HEK293 (cell line): ENCODE data around the gene DMAC2L.
A peak's percentile ranks its signal among the peaks of the same experiment; 100 is the strongest.

Experiments used
- FEZF1 ChIP-seq: fragments of 450-650 bp; formaldehyde crosslinking; IDR thresholded peaks from 2 replicates; pipeline ENCODE4 v1.5.1; 2016; ENCODE audit warnings: missing biosample characterization, missing genetic modification characterization
- GLIS1 ChIP-seq: fragments of 450-650 bp; formaldehyde crosslinking; IDR thresholded peaks from 2 replicates; pipeline ENCODE4 v1.5.1; 2016; ENCODE audit warnings: missing biosample characterization, missing genetic modification characterization
- GLIS2 ChIP-seq: fragments of 450-650 bp; formaldehyde crosslinking; IDR thresholded peaks from 2 replicates; pipeline ENCODE4 v1.5.1; 2016; ENCODE audit warnings: missing biosample characterization, missing genetic modification characterization
- HOXA7 ChIP-seq: sonication (generic); formaldehyde crosslinking; IDR thresholded peaks from 2 replicates; pipeline ENCODE4 v1.8.1; 2022; ENCODE audit warnings: missing genetic modification reagents, borderline replicate concordance
- MZF1 ChIP-seq: fragments of 450-650 bp; formaldehyde crosslinking; IDR thresholded peaks from 2 replicates; pipeline ENCODE4 v1.5.1; 2017; ENCODE audit warnings: missing biosample characterization, missing genetic modification characterization, borderline replicate concordance
- SCRT2 ChIP-seq: fragments of 450-650 bp; formaldehyde crosslinking; IDR thresholded peaks from 2 replicates; pipeline ENCODE4 v1.5.1; 2016; ENCODE audit warnings: missing biosample characterization, missing genetic modification characterization
- ZBTB7A ChIP-seq: fragments of 450-650 bp; formaldehyde crosslinking; IDR thresholded peaks from 2 replicates; pipeline ENCODE4 v1.5.1; 2016; ENCODE audit warnings: low read depth, missing biosample characterization, missing genetic modification characterization
- ZEB2 ChIP-seq: fragments of 450-650 bp; formaldehyde crosslinking; IDR thresholded peaks from 2 replicates; pipeline ENCODE4 v1.5.1; 2016; ENCODE audit warnings: missing biosample characterization, missing genetic modification characterization
- ZFP41 ChIP-seq: fragments of 450-650 bp; formaldehyde crosslinking; IDR thresholded peaks from 2 replicates; pipeline ENCODE4 v1.5.1; 2016; ENCODE audit warnings: missing biosample characterization, missing genetic modification characterization, borderline replicate concordance
- ZIC2 ChIP-seq: fragments of 450-650 bp; formaldehyde crosslinking; IDR thresholded peaks from 2 replicates; pipeline ENCODE4 v1.5.1; 2016; ENCODE audit warnings: missing biosample characterization, missing genetic modification characterization
- ZNF138 ChIP-seq: fragments of 450-650 bp; formaldehyde crosslinking; IDR thresholded peaks from 2 replicates; pipeline ENCODE4 v1.5.1; 2016; ENCODE audit warnings: missing biosample characterization, missing genetic modification characterization, borderline replicate concordance
- ZNF24 ChIP-seq: fragments of 450-650 bp; formaldehyde crosslinking; IDR thresholded peaks from 2 replicates; pipeline ENCODE4 v1.5.1; 2016; ENCODE audit warnings: missing biosample characterization, missing genetic modification characterization
- ZNF302 ChIP-seq: fragments of 450-650 bp; formaldehyde crosslinking; IDR thresholded peaks from 2 replicates; pipeline ENCODE4 v1.5.1; 2016; ENCODE audit warnings: missing biosample characterization, missing genetic modification characterization, low read depth
- ZNF596 ChIP-seq: fragments of 450-650 bp; IDR thresholded peaks from 2 replicates; pipeline ENCODE4 v1.5.0; 2018; ENCODE audit warnings: missing biosample characterization, mild to moderate bottlenecking, missing genetic modification characterization, moderate library complexity
- ZNF660 ChIP-seq: fragments of 450-650 bp; IDR thresholded peaks from 2 replicates; pipeline ENCODE4 v1.5.1; 2018; ENCODE audit warnings: missing biosample characterization, mild to moderate bottlenecking, missing genetic modification characterization
- ZNF747 ChIP-seq: fragments of 450-650 bp; formaldehyde crosslinking; IDR thresholded peaks from 2 replicates; pipeline ENCODE4 v1.5.1; 2016; ENCODE audit warnings: missing biosample characterization, missing genetic modification characterization
- TF ChIP-seq, protein P1 (sequence below): fragments of 450-650 bp; formaldehyde crosslinking; IDR thresholded peaks from 2 replicates; pipeline ENCODE4 v1.5.1; 2016; ENCODE audit warnings: missing biosample characterization, missing genetic modification characterization, low read depth
- TF ChIP-seq, protein P2 (sequence below): fragments of 450-650 bp; IDR thresholded peaks from 2 replicates; pipeline ENCODE4 v1.5.1; 2018; ENCODE audit warnings: missing biosample characterization, mild to moderate bottlenecking, missing genetic modification characterization
- TF ChIP-seq, protein P3 (sequence below): fragments of 450-650 bp; formaldehyde crosslinking; conservative IDR thresholded peaks from 2 replicates; pipeline ENCODE4 v1.5.1; 2016; ENCODE audit warnings: low read depth, missing biosample characterization, missing genetic modification characterization
- TF ChIP-seq, protein P4 (sequence below): fragments of 450-650 bp; formaldehyde crosslinking; IDR thresholded peaks from 2 replicates; pipeline ENCODE4 v1.5.1; 2016; ENCODE audit warnings: missing biosample characterization, missing genetic modification characterization
- TF ChIP-seq, protein P5 (sequence below): fragments of 450-650 bp; formaldehyde crosslinking; IDR thresholded peaks from 2 replicates; pipeline ENCODE4 v1.5.1; 2017; ENCODE audit warnings: missing biosample characterization, missing genetic modification characterization
- TF ChIP-seq, protein P6 (sequence below): fragments of 450-650 bp; formaldehyde crosslinking; IDR thresholded peaks from 2 replicates; pipeline ENCODE4 v1.5.1; 2017; ENCODE audit warnings: missing biosample characterization, missing genetic modification characterization

DMAC2L gene

DNA sequence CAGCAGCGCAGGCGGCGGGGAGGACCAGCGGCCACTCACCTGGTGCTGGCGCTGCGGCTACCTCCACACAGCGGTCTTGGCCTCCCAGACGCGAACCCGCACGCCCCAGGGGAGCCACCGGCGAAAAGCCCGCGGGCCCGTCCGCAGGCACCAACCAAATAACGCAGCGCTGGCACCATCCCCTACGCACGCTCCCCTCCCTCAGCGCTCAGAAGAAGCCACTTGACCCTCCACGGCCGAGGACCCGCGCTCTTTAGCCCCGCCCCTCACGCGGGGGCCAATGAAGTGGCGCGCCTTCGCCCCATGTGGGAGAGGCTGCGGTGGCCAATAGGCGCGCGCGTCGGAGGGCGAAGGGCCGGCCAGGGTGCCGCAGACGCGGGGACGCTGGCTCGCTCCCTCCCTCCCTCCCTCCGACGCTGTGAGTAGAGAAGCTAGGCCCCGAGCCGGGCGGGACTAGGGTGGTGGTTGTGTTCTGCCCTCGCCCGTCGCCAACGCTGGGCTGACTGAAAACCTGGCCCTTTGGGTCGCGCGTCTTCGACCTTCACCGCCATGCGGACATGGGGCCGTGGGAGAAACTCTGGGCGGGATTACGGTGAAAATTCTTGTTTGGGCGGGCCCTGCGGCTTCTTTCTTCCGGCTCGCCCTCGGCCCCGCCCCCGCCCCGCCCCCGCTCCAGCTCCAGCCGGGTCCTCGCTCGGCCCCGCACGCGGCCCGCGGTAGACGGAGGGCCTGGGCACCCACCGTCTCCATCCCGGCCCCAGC lies at the start of gene DMAC2L, which contains the start of gene L2HGDH (continued):
- TF ChIP-seq, protein P1, sequence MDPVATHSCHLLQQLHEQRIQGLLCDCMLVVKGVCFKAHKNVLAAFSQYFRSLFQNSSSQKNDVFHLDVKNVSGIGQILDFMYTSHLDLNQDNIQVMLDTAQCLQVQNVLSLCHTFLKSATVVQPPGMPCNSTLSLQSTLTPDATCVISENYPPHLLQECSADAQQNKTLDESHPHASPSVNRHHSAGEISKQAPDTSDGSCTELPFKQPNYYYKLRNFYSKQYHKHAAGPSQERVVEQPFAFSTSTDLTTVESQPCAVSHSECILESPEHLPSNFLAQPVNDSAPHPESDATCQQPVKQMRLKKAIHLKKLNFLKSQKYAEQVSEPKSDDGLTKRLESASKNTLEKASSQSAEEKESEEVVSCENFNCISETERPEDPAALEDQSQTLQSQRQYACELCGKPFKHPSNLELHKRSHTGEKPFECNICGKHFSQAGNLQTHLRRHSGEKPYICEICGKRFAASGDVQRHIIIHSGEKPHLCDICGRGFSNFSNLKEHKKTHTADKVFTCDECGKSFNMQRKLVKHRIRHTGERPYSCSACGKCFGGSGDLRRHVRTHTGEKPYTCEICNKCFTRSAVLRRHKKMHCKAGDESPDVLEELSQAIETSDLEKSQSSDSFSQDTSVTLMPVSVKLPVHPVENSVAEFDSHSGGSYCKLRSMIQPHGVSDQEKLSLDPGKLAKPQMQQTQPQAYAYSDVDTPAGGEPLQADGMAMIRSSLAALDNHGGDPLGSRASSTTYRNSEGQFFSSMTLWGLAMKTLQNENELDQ (tag by site-specific recombination): no peak
- TF ChIP-seq SCRT2 (tag by site-specific recombination): no peak; the same call in 1 of the 2 replicates
- TF ChIP-seq HOXA7: no peak
- TF ChIP-seq ZNF24: no peak
- TF ChIP-seq ZIC2: peak; percentile 89
- TF ChIP-seq ZBTB7A (tag by site-specific recombination): no peak; the same call in 1 of the 2 replicates
- TF ChIP-seq, protein P2, sequence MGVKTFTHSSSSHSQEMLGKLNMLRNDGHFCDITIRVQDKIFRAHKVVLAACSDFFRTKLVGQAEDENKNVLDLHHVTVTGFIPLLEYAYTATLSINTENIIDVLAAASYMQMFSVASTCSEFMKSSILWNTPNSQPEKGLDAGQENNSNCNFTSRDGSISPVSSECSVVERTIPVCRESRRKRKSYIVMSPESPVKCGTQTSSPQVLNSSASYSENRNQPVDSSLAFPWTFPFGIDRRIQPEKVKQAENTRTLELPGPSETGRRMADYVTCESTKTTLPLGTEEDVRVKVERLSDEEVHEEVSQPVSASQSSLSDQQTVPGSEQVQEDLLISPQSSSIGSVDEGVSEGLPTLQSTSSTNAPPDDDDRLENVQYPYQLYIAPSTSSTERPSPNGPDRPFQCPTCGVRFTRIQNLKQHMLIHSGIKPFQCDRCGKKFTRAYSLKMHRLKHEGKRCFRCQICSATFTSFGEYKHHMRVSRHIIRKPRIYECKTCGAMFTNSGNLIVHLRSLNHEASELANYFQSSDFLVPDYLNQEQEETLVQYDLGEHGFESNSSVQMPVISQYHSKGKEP: no peak
- TF ChIP-seq ZNF596 (tag by site-specific recombination): no peak
- TF ChIP-seq ZNF660 (tag by site-specific recombination): no peak
- TF ChIP-seq MZF1: no peak; the same call in 1 of the 2 replicates
- TF ChIP-seq, protein P3, sequence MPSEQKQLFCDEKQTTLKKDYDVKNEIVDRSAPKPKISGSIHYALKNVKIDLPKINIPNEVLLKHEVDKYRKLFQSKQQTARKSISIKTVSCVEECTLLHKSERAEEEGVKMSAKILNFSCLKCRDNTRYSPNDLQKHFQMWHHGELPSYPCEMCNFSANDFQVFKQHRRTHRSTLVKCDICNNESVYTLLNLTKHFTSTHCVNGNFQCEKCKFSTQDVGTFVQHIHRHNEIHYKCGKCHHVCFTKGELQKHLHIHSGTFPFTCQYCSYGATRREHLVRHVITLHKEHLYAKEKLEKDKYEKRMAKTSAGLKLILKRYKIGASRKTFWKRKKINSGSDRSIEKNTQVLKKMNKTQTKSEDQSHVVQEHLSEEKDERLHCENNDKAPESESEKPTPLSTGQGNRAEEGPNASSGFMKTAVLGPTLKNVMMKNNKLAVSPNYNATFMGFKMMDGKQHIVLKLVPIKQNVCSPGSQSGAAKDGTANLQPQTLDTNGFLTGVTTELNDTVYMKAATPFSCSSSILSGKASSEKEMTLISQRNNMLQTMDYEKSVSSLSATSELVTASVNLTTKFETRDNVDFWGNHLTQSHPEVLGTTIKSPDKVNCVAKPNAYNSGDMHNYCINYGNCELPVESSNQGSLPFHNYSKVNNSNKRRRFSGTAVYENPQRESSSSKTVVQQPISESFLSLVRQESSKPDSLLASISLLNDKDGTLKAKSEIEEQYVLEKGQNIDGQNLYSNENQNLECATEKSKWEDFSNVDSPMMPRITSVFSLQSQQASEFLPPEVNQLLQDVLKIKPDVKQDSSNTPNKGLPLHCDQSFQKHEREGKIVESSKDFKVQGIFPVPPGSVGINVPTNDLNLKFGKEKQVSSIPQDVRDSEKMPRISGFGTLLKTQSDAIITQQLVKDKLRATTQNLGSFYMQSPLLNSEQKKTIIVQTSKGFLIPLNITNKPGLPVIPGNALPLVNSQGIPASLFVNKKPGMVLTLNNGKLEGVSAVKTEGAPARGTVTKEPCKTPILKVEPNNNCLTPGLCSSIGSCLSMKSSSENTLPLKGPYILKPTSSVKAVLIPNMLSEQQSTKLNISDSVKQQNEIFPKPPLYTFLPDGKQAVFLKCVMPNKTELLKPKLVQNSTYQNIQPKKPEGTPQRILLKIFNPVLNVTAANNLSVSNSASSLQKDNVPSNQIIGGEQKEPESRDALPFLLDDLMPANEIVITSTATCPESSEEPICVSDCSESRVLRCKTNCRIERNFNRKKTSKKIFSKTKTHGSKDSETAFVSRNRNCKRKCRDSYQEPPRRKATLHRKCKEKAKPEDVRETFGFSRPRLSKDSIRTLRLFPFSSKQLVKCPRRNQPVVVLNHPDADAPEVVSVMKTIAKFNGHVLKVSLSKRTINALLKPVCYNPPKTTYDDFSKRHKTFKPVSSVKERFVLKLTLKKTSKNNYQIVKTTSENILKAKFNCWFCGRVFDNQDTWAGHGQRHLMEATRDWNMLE: no peak
- no peak for TF ChIP-seq ZFP41 (tag by site-specific recombination)
- TF ChIP-seq, protein P4, sequence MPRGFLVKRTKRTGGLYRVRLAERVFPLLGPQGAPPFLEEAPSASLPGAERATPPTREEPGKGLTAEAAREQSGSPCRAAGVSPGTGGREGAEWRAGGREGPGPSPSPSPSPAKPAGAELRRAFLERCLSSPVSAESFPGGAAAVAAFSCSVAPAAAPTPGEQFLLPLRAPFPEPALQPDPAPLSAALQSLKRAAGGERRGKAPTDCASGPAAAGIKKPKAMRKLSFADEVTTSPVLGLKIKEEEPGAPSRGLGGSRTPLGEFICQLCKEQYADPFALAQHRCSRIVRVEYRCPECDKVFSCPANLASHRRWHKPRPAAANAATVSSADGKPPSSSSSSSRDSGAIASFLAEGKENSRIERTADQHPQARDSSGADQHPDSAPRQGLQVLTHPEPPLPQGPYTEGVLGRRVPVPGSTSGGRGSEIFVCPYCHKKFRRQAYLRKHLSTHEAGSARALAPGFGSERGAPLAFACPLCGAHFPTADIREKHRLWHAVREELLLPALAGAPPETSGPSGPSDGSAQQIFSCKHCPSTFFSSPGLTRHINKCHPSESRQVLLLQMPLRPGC (tag by site-specific recombination): no peak
- TF ChIP-seq, protein P5, sequence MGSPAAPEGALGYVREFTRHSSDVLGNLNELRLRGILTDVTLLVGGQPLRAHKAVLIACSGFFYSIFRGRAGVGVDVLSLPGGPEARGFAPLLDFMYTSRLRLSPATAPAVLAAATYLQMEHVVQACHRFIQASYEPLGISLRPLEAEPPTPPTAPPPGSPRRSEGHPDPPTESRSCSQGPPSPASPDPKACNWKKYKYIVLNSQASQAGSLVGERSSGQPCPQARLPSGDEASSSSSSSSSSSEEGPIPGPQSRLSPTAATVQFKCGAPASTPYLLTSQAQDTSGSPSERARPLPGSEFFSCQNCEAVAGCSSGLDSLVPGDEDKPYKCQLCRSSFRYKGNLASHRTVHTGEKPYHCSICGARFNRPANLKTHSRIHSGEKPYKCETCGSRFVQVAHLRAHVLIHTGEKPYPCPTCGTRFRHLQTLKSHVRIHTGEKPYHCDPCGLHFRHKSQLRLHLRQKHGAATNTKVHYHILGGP (tag by site-specific recombination): no peak
- TF ChIP-seq ZNF302 (tag by site-specific recombination): no peak
- peak; percentile 100 for TF ChIP-seq GLIS2 (tag by site-specific recombination)
- peak; percentile 93 for TF ChIP-seq GLIS1
- TF ChIP-seq ZNF138 (tag by site-specific recombination): no peak
- peak; percentile 60; the same call in 1 of the 2 replicates for TF ChIP-seq FEZF1 (tag by site-specific recombination)
- TF ChIP-seq, protein P6, sequence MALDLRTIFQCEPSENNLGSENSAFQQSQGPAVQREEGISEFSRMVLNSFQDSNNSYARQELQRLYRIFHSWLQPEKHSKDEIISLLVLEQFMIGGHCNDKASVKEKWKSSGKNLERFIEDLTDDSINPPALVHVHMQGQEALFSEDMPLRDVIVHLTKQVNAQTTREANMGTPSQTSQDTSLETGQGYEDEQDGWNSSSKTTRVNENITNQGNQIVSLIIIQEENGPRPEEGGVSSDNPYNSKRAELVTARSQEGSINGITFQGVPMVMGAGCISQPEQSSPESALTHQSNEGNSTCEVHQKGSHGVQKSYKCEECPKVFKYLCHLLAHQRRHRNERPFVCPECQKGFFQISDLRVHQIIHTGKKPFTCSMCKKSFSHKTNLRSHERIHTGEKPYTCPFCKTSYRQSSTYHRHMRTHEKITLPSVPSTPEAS (tag by site-specific recombination): 0 out of 2 replicates have a peak, but pooled peaks have one; percentile 13
- no peak for TF ChIP-seq ZNF747 (tag by site-specific recombination)
- TF ChIP-seq ZEB2 (tag by site-specific recombination): peak; percentile 80; the same call in 1 of the 2 replicates
